Measurements from ENCODE around the gene NCF2.

The NCF2 gene

DNA sequence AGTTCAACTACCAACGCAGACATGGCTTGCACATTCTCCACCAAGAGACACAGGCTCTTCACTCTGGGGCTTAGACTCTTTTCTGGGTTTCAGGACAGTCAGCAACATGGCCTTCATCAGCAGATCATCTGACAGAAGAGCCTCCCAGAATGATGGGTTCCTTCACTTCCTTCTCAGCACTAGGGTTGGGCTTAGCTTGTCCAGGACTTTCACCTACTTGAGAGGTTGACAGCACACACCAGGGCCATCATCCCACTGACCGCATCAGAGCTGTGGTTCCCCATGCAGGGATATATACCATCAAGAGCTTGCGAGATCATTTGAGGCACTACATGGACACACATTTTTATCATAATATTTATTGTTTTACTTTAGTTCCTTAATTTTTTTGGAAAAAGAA is 10.4 kb upstream of the NCF2 start:
- H3K4me2 ChIP-seq (ENCODE audit: low read length): 0 out of 2 replicates have a peak overlapping the region, but pooled peaks have one; percentile 0
- H3K9ac ChIP-seq (ENCODE audit: low read length): no peak overlapping the region
- no peak overlapping the region for H2AFZ ChIP-seq (ENCODE audit: low read depth, low read length)
- peaks cover 93% of the 10 kb centered on the region for H3K4me1 ChIP-seq (ENCODE audit: low read length)
- H3K79me2 ChIP-seq (ENCODE audit: low read length): no peaks in the 10 kb centered on the region
- peaks cover 7% of the 10 kb centered on the region for H3K36me3 ChIP-seq (replicated peaks; ENCODE audit: low read depth, low read length)
- peak overlapping the region; percentile 43 for H3K27ac ChIP-seq (ENCODE audit: low read length)
- no peaks in the 10 kb centered on the region for H3K9me3 ChIP-seq (ENCODE audit: insufficient read depth, low read length)
- H3K27me3 ChIP-seq (ENCODE audit: low read depth, low read length): no peaks in the 10 kb centered on the region
- TF ChIP-seq, protein P1, sequence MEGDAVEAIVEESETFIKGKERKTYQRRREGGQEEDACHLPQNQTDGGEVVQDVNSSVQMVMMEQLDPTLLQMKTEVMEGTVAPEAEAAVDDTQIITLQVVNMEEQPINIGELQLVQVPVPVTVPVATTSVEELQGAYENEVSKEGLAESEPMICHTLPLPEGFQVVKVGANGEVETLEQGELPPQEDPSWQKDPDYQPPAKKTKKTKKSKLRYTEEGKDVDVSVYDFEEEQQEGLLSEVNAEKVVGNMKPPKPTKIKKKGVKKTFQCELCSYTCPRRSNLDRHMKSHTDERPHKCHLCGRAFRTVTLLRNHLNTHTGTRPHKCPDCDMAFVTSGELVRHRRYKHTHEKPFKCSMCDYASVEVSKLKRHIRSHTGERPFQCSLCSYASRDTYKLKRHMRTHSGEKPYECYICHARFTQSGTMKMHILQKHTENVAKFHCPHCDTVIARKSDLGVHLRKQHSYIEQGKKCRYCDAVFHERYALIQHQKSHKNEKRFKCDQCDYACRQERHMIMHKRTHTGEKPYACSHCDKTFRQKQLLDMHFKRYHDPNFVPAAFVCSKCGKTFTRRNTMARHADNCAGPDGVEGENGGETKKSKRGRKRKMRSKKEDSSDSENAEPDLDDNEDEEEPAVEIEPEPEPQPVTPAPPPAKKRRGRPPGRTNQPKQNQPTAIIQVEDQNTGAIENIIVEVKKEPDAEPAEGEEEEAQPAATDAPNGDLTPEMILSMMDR (IDR thresholded peaks at IDR 0.05; ENCODE audit: low read depth, low read length): no peak
- no peak for TF ChIP-seq EZH2phosphoT487 (IDR thresholded peaks at IDR 0.05; ENCODE audit: low read depth)
- H3K4me3 ChIP-seq (ENCODE audit: low read length): no peak overlapping the region
- no peaks in the 10 kb centered on the region for H4K20me1 ChIP-seq (ENCODE audit: insufficient read depth, low read length)

DNA sequence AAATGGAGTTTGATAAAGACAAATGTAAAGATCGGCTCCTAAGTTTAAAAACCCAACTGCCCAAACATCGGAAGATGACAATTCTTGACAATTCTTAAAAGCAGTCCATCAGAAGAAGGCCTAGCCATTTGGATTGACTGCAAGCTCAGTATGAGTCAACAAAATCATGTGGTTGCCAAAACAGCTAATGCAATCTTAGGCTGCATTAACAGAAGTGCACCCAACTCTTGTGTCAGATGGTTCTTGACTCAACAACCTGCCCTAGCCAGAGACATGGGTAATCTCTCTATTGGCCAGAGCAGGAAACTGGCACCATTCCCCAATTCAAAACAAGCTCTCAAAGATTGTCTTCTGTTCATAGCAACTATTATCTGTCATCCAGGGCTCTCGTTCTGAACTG is 9.9 kb upstream of the NCF2 start:
- no peaks in the 10 kb centered on the region for H3K27me3 ChIP-seq (ENCODE audit: low read depth, low read length)
- H3K9me3 ChIP-seq (ENCODE audit: insufficient read depth, low read length): no peaks in the 10 kb centered on the region
- 0 out of 2 replicates have a peak overlapping the region, but pooled peaks have one; percentile 0 for H3K4me2 ChIP-seq (ENCODE audit: low read length)
- H3K79me2 ChIP-seq (ENCODE audit: low read length): no peaks in the 10 kb centered on the region
- no peak overlapping the region for H3K4me3 ChIP-seq (ENCODE audit: low read length)
- H3K4me1 ChIP-seq (ENCODE audit: low read length): peaks cover 88% of the 10 kb centered on the region
- TF ChIP-seq, protein P1 (IDR thresholded peaks at IDR 0.05; ENCODE audit: low read depth, low read length): no peak
- TF ChIP-seq EZH2phosphoT487 (IDR thresholded peaks at IDR 0.05; ENCODE audit: low read depth): no peak
- H3K27ac ChIP-seq (ENCODE audit: low read length): peak overlapping the region; percentile 43
- H4K20me1 ChIP-seq (ENCODE audit: insufficient read depth, low read length): no peaks in the 10 kb centered on the region
- H2AFZ ChIP-seq (ENCODE audit: low read depth, low read length): no peak overlapping the region
- peaks cover 7% of the 10 kb centered on the region for H3K36me3 ChIP-seq (replicated peaks; ENCODE audit: low read depth, low read length)
- H3K9ac ChIP-seq (ENCODE audit: low read length): no peak overlapping the region

DNA sequence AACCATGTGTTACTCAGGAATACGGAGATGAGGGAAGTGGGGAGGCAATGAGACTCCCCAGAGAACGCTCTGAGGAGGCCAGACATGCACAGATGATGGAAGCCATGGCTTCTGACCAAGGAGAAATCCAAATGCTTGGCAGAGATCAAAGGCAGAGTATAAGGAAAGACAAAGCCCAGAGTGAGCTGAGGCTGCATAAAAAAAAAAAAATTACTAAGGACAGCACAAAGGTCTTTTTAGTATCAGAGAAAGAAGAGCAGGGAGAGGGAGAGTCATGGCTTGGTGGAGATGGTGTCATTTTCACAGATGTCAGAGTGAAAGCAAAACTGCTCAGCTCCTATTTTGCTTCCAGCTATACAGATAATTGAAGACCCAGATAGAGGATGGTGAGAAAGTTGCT is 8.1 kb upstream of the NCF2 start:
- Histone ChIP-seq H3K79me2 (ENCODE audit: low read length) (no peaks in the 10 kb centered on the region), H3K4me2 (ENCODE audit: low read length) (peak overlapping the region; percentile 40), H4K20me1 (ENCODE audit: insufficient read depth, low read length) (no peaks in the 10 kb centered on the region), H3K27me3 (ENCODE audit: low read depth, low read length) (no peaks in the 10 kb centered on the region), H3K36me3 (replicated peaks; ENCODE audit: low read depth, low read length) (peaks cover 7% of the 10 kb centered on the region), H3K4me1 (ENCODE audit: low read length) (peaks cover 86% of the 10 kb centered on the region), H3K9me3 (ENCODE audit: insufficient read depth, low read length) (no peaks in the 10 kb centered on the region), H3K4me3 (ENCODE audit: low read length) (no peak overlapping the region), H2AFZ (ENCODE audit: low read depth, low read length) (peak overlapping the region; percentile 58), H3K9ac (ENCODE audit: low read length) (peak overlapping the region; percentile 56), H3K27ac (ENCODE audit: low read length) (peak overlapping the region; percentile 67)
- TF ChIP-seq EZH2phosphoT487 (IDR thresholded peaks at IDR 0.05; ENCODE audit: low read depth): no peak
- TF ChIP-seq, protein P1 (IDR thresholded peaks at IDR 0.05; ENCODE audit: low read depth, low read length): no peak

DNA sequence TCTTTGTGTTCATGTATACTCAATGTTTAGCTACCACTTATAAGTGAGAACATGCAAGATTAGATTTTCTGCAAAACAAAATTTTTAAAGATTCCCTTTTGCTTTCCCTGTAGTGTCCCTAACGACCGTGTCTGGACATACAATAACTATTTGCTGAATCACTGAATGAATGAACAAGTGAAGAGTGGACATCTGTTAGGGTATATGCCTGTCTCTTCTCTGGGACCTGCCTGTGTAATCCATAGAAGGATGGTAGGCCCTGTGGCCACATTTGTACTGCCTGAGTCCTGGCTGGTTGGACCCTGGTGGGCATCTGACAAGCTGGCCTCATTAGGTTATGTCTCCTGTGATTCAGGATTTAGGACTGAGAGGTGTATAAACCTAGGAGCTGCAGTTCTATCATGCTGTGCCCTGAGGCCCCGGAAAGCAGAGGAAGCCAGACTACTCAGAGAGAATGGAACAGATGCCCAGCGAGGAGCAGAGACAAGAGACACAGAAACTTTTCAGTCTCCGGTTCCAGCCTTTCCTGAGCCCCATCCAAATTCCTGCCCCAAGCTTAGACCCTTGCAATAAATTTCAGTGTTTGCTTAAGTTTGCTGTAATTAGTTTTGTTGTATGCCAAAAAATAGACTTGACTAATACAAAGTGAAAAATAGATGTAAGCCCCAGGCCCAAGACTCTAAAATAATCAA is 7.5 kb upstream of the NCF2 start:
- Histone ChIP-seq H3K4me1 (ENCODE audit: low read length) (peaks cover 86% of the 10 kb centered on the region), H3K4me3 (ENCODE audit: low read length) (no peak overlapping the region), H3K9ac (ENCODE audit: low read length) (peak overlapping the region; percentile 56), H4K20me1 (ENCODE audit: insufficient read depth, low read length) (no peaks in the 10 kb centered on the region), H2AFZ (ENCODE audit: low read depth, low read length) (peak overlapping the region; percentile 58), H3K27me3 (ENCODE audit: low read depth, low read length) (no peaks in the 10 kb centered on the region), H3K79me2 (ENCODE audit: low read length) (no peaks in the 10 kb centered on the region), H3K36me3 (replicated peaks; ENCODE audit: low read depth, low read length) (peaks cover 7% of the 10 kb centered on the region), H3K9me3 (ENCODE audit: insufficient read depth, low read length) (no peaks in the 10 kb centered on the region), H3K27ac (ENCODE audit: low read length) (peak overlapping the region; percentile 67), H3K4me2 (ENCODE audit: low read length) (peak overlapping the region; percentile 40)
- TF ChIP-seq, protein P1 (IDR thresholded peaks at IDR 0.05; ENCODE audit: low read depth, low read length): no peak
- TF ChIP-seq EZH2phosphoT487 (IDR thresholded peaks at IDR 0.05; ENCODE audit: low read depth): no peak

All from OCI-LY3 (cell line).